HL-60 (cell line): Measurements from ENCODE around the gene C1orf141.

Experiments used
- GABPA ChIP-seq: IDR thresholded peaks from 2 replicates; pipeline ENCODE4 v1.6.1; 2012; ENCODE audit warnings: low read depth
- POLR2AphosphoS5 ChIP-seq: IDR thresholded peaks from 2 replicates; pipeline ENCODE4 v1.6.1; 2012; ENCODE audit warnings: low read depth
- SPI1 ChIP-seq: IDR thresholded peaks from 2 replicates; pipeline ENCODE4 v1.6.1; 2012; ENCODE audit warnings: low read depth, mild to moderate bottlenecking, borderline replicate concordance
- TF ChIP-seq, protein P1 (sequence below): IDR thresholded peaks from one replicate; pipeline ENCODE4 v1.5.1; 2011; ENCODE audit warnings: low read length, control low read depth, inconsistent platforms; ENCODE audit not compliant: insufficient read depth
- TF ChIP-seq, protein P2 (sequence below): IDR thresholded peaks from 2 replicates; pipeline ENCODE4 v1.6.1; 2012; ENCODE audit warnings: low read depth; ENCODE audit not compliant: insufficient replicate concordance

DNA sequence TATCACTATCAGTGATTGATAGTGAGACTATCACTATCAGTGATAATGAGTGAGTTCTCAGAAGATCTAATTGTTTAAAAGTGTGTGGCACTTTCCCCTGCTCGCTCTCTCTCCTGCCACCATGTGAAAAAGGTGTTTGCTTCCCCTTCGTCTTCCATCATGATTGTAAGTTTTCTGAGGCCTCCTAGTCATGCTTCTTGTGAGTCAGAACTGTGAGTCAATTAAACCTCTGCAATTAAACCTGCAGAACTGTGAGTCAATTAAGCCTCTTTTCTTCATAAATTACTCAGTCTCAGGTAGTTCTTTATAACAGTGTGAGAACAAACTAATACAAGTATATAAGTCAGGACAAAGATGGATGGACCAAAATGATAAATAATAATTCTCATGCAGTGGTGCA, 24.5 kb upstream of the C1orf141 start:
- TF ChIP-seq, protein P1, sequence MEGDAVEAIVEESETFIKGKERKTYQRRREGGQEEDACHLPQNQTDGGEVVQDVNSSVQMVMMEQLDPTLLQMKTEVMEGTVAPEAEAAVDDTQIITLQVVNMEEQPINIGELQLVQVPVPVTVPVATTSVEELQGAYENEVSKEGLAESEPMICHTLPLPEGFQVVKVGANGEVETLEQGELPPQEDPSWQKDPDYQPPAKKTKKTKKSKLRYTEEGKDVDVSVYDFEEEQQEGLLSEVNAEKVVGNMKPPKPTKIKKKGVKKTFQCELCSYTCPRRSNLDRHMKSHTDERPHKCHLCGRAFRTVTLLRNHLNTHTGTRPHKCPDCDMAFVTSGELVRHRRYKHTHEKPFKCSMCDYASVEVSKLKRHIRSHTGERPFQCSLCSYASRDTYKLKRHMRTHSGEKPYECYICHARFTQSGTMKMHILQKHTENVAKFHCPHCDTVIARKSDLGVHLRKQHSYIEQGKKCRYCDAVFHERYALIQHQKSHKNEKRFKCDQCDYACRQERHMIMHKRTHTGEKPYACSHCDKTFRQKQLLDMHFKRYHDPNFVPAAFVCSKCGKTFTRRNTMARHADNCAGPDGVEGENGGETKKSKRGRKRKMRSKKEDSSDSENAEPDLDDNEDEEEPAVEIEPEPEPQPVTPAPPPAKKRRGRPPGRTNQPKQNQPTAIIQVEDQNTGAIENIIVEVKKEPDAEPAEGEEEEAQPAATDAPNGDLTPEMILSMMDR: no peak
- TF ChIP-seq POLR2AphosphoS5 (no peak), GABPA (no peak), SPI1 (no peak)
- TF ChIP-seq, protein P2, sequence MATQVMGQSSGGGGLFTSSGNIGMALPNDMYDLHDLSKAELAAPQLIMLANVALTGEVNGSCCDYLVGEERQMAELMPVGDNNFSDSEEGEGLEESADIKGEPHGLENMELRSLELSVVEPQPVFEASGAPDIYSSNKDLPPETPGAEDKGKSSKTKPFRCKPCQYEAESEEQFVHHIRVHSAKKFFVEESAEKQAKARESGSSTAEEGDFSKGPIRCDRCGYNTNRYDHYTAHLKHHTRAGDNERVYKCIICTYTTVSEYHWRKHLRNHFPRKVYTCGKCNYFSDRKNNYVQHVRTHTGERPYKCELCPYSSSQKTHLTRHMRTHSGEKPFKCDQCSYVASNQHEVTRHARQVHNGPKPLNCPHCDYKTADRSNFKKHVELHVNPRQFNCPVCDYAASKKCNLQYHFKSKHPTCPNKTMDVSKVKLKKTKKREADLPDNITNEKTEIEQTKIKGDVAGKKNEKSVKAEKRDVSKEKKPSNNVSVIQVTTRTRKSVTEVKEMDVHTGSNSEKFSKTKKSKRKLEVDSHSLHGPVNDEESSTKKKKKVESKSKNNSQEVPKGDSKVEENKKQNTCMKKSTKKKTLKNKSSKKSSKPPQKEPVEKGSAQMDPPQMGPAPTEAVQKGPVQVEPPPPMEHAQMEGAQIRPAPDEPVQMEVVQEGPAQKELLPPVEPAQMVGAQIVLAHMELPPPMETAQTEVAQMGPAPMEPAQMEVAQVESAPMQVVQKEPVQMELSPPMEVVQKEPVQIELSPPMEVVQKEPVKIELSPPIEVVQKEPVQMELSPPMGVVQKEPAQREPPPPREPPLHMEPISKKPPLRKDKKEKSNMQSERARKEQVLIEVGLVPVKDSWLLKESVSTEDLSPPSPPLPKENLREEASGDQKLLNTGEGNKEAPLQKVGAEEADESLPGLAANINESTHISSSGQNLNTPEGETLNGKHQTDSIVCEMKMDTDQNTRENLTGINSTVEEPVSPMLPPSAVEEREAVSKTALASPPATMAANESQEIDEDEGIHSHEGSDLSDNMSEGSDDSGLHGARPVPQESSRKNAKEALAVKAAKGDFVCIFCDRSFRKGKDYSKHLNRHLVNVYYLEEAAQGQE: no peak
